SK-N-SH (cell line): Measurements from ENCODE around the gene PPHLN1.

Experiments
- CTCF ChIP-seq: fragments of 200-600 bp; sonication (generic); IDR thresholded peaks from 2 replicates; pipeline ENCODE4 v1.6.1; 2017; ENCODE audit warnings: antibody characterized with exemption, mild to moderate bottlenecking, moderate library complexity
- EZH2phosphoT487 ChIP-seq: fragments of 200-600 bp; sonication (generic); IDR thresholded peaks from 2 replicates; pipeline ENCODE4 v1.6.1; 2017; ENCODE audit warnings: low read depth, mixed run types, mild to moderate bottlenecking, antibody characterized with exemption, moderate library complexity, borderline replicate concordance
- GATA2 ChIP-seq: sonication (generic); formaldehyde crosslinking; IDR thresholded peaks from 2 replicates; pipeline ENCODE4 v1.5.0; 2020; ENCODE audit warnings: mild to moderate bottlenecking, missing genetic modification reagents
- POLR2AphosphoS5 ChIP-seq: IDR thresholded peaks from 2 replicates; pipeline ENCODE4 v1.6.1; 2012; ENCODE audit warnings: low read depth, low read length
- RAD21 ChIP-seq: IDR thresholded peaks from 2 replicates; pipeline ENCODE4 v1.6.1; 2012; ENCODE audit warnings: mild to moderate bottlenecking, low read length
- REST ChIP-seq: IDR thresholded peaks from 2 replicates; pipeline ENCODE4 v1.6.1; 2012; ENCODE audit warnings: mild to moderate bottlenecking, low read depth, low read length, moderate library complexity
- RFX5 ChIP-seq: IDR thresholded peaks from 2 replicates; pipeline ENCODE4 v1.6.1; 2012; ENCODE audit warnings: mild to moderate bottlenecking, improper control_type of control experiment, low read length
- SIN3A ChIP-seq: IDR thresholded peaks from 2 replicates; pipeline ENCODE4 v1.6.1; 2012; ENCODE audit warnings: low read depth, mild to moderate bottlenecking, low read length, moderate library complexity, borderline replicate concordance
- SMC3 ChIP-seq: IDR thresholded peaks from 2 replicates; pipeline ENCODE4 v1.6.1; 2012; ENCODE audit warnings: low read depth, low read length, improper control_type of control experiment
- TAF1 ChIP-seq: IDR thresholded peaks from 2 replicates; pipeline ENCODE4 v1.6.1; 2012; ENCODE audit warnings: low read depth, mild to moderate bottlenecking, low read length, moderate library complexity, borderline replicate concordance
- USF1 ChIP-seq: IDR thresholded peaks from 2 replicates; pipeline ENCODE4 v1.4.0; 2012; ENCODE audit warnings: low read depth, borderline replicate concordance
- YY1 ChIP-seq: IDR thresholded peaks from 2 replicates; pipeline ENCODE4 v1.4.0; 2012; ENCODE audit warnings: low read depth, mild to moderate bottlenecking
- TF ChIP-seq, protein P1 (sequence below): IDR thresholded peaks from 2 replicates; pipeline ENCODE4 v1.4.0; 2012; ENCODE audit warnings: low read depth

DNA sequence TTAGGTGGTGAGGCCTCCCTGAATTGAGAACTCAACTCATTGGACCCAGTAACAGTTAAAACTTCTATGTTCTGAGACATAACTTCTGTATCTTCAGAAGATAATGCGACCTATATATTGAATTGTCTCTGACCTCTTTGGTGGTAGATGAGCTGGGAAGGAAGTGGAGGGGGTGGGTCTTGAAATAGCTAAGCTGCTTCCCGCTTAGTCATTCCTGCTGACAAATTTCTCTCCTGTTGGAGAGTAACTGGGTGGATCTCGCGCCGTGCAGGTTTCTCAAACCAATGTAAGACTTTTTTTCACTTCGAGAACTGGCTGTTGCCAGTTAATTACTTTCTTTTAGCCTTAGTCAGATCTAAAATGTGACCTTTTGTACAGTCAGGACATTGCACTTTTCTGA lies 100.8 kb downstream of the PPHLN1 start:
- TF ChIP-seq RAD21 (no peak), EZH2phosphoT487 (no peak), CTCF (no peak), POLR2AphosphoS5 (no peak), USF1 (no peak), TAF1 (no peak), RFX5 (no peak), REST (no peak), YY1 (no peak), SMC3 (no peak), SIN3A (no peak), GATA2 (CRISPR knock-in tag) (no peak)
- TF ChIP-seq, protein P1, sequence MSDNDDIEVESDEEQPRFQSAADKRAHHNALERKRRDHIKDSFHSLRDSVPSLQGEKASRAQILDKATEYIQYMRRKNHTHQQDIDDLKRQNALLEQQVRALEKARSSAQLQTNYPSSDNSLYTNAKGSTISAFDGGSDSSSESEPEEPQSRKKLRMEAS, result no peak
